GM23248 (cell line): ENCODE data around the gene CYP39A1.

Source experiments
- EZH2 ChIP-seq: fragments of 200-600 bp; sonication (generic); IDR thresholded peaks from 2 replicates; pipeline ENCODE4 v1.6.1; 2018; ENCODE audit warnings: antibody characterized with exemption, mild to moderate bottlenecking; ENCODE audit not compliant: insufficient read depth, poor library complexity, severe bottlenecking
- EZH2phosphoT487 ChIP-seq: fragments of 200-600 bp; sonication (generic); IDR thresholded peaks from 2 replicates; pipeline ENCODE4 v1.6.1; 2018; ENCODE audit warnings: antibody characterized with exemption, moderate library complexity, mild to moderate bottlenecking, low read depth; ENCODE audit not compliant: insufficient read depth

DNA sequence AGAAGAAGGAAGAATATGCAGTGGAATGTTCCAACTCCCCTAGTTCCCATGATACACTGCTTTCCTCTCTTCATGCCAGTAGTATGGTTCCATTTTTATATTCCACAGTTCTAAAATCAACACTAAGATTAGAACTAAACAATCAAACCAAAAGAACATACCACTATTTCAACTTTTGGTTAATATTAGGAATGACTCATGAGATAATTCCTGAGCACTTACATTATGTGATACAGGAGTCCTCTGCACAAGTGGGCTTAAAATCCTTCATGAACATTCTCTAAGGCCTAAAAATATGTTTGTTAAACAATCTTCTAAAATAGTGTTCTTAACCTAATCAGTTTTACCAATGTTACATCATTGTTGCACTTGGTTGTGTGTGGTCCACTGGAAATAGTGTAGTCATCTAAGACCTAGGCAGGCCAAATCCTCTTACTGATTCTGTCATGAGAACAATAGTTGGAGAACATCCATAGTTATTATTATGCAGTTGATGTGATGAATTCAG is 131.1 kb downstream of the CYP39A1 start:
- no peak for TF ChIP-seq EZH2
- TF ChIP-seq EZH2phosphoT487, result no peak
